Body of pancreas (tissue), 4 donors: ENCODE data around the gene MYLIP. TPM values are rescaled to one million over a fixed set of nuclear protein-coding genes. Genes with fewer than 3 reads are reported as not detected.
A peak's percentile ranks its signal among the peaks of the same experiment; 100 is the strongest.

ENCODE experiments used
- ATAC-seq: fragments of 150-250 bp; one replicate; pipeline ENCODE4 v1.9.1; 2016
- DNase-seq, 4 donors: peaks; one replicate each; pipeline ENCODE4 v3.0.0-alpha.2; 2019
- H3K27ac ChIP-seq, 4 donors: fragments of 200-600 bp; sonication (generic); 1 replicate in 3 of 4; 2 replicates in 1 of 4; pipeline versions ENCODE4 v1.5.1 to v1.6.1; 2016 to 2019; ENCODE audit warnings: mild to moderate bottlenecking in 1 of 4, mixed read lengths in 1 of 4, moderate library complexity in 1 of 4
- H3K27me3 ChIP-seq, 2 donors: fragments of 200-600 bp; sonication (generic); one replicate each; pipeline ENCODE4 v1.6.0; 2016; ENCODE audit warnings: mild to moderate bottlenecking in 1 of 2
- H3K36me3 ChIP-seq, 2 donors: fragments of 200-600 bp; sonication (generic); replicated peaks in 1 of 2; 2 replicates each; pipeline ENCODE4 v1.5.1; 2016; ENCODE audit warnings: low read depth in 2 of 2; ENCODE audit not compliant: insufficient read depth in 1 of 2
- H3K4me1 ChIP-seq: fragments of 200-600 bp; sonication (generic); one replicate; pipeline ENCODE4 v1.6.0; 2016
- H3K4me3 ChIP-seq, 2 donors: fragments of 200-600 bp; sonication (generic); 1 replicate in 1 of 2; 2 replicates in 1 of 2; pipeline ENCODE4 v1.5.1; 2016 to 2019
- H3K9me3 ChIP-seq, 3 donors: fragments of 200-600 bp; sonication (generic); 1 replicate in 2 of 3; 2 replicates in 1 of 3; pipeline ENCODE4 v1.5.1; 2016
- POLR2A ChIP-seq, 3 donors: fragments of 450-650 bp; IDR thresholded peaks; one replicate each; pipeline ENCODE4 v1.6.1; 2016; ENCODE audit warnings: antibody characterized with exemption in 3 of 3, mild to moderate bottlenecking in 2 of 3
- WGBS, 2 donors: methylation state at CpG; one replicate each; pipeline ENCODE4 v1.1.5; 2017; 5-methylcytosine and 5-hydroxymethylcytosine counted together
- intact Hi-C: fragments of 100-400 bp; cut with DNase I; formaldehyde crosslinking; loops from one replicate; pipeline ENCODE4 v1.15.1; 2023
- total RNA-seq, 2 donors: library from RNA; depleted of rRNA; stranded (reverse); fragments of >200 nt; gene quantifications; one replicate each; pipeline ENCODE4 v1.1.0, GENCODE V29; 2016
- TF ChIP-seq, protein P1 (sequence below), 7 experiments: fragments of 450-650 bp in 4 of 7; fragments of 200-600 bp in 3 of 7; sonication (generic) in 3 of 7; IDR thresholded peaks; one replicate each; pipeline ENCODE4 v1.5.1; 2016 to 2019; ENCODE audit warnings: antibody characterized with exemption in 7 of 7

The MYLIP gene
- total RNA-seq, 2 donors from 2014 or later, result 13.2 to 28.7 TPM

DNA sequence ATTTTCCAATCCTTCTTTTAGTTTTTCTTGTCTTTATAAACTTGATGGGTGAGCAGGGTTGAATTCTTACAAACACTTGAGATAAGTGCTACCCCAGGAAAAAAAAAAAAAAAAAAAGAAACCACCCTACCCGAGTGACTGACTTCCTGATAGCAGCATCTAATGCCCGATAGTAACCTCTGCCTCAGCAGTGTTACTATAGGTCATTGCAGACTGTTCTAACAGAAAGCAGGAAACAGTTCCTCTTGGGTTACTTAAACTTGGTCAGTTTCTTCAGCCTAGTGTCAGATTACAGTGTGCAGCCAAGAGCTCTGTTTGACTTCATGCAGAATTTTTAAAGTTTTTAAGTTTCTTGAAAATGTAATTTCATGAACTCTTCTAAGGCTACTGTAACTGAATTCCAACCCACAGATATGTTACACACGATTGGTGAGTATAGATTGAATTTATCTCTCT is 2.1 kb downstream of the MYLIP start:
- peak overlapping the region in 3 of 4 donors; percentile 95 to 99 (median 98) for H3K27ac ChIP-seq
- TF ChIP-seq POLR2A (IDR thresholded peaks at IDR 0.05), result peak in 1 of 3 donors; percentile 35
- TF ChIP-seq, protein P1, sequence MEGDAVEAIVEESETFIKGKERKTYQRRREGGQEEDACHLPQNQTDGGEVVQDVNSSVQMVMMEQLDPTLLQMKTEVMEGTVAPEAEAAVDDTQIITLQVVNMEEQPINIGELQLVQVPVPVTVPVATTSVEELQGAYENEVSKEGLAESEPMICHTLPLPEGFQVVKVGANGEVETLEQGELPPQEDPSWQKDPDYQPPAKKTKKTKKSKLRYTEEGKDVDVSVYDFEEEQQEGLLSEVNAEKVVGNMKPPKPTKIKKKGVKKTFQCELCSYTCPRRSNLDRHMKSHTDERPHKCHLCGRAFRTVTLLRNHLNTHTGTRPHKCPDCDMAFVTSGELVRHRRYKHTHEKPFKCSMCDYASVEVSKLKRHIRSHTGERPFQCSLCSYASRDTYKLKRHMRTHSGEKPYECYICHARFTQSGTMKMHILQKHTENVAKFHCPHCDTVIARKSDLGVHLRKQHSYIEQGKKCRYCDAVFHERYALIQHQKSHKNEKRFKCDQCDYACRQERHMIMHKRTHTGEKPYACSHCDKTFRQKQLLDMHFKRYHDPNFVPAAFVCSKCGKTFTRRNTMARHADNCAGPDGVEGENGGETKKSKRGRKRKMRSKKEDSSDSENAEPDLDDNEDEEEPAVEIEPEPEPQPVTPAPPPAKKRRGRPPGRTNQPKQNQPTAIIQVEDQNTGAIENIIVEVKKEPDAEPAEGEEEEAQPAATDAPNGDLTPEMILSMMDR (IDR thresholded peaks at IDR 0.05), result no peak
- no peaks in the 10 kb centered on the region for H3K36me3 ChIP-seq
- peak; percentile 58 for ATAC-seq
- no peaks in the 10 kb centered on the region for H3K27me3 ChIP-seq
- peak; percentile 28 to 87 (median 58) for DNase-seq
- H3K4me1 ChIP-seq, result peaks cover 47% of the 10 kb centered on the region
- WGBS, 2 donors, result 0% methylated on average over 3 of the region's 3 CpGs
- intact Hi-C loops, result no loop called here
- no peaks in the 10 kb centered on the region for H3K9me3 ChIP-seq
- H3K4me3 ChIP-seq, result peak overlapping the region in 1 of 2 donors; percentile 90

DNA sequence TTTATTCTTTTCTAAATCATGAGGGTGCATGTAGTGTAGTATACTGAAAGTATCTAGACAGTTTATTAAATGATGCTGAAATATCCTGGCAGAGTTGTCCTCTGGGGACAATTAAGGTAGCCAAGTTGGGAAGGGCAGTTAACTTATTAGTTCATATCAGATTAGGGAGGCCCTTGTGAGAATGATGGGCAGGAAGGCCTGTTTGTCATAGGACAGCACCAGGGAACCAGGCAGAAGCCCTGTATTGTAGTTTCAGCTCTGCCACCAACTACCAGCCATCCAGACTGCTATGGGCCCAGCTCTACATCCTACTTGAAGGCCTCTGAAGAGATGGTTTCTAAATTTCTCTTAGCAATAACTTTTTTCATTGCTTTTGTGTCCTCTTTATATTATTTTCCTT is 4.0 kb downstream of the MYLIP start:
- H3K27me3 ChIP-seq, result no peaks in the 10 kb centered on the region
- intact Hi-C loops, result no loop called here
- ATAC-seq, result no peak
- peak overlapping the region in 1 of 4 donors; percentile 42 for H3K27ac ChIP-seq
- TF ChIP-seq POLR2A (IDR thresholded peaks at IDR 0.05), result no peak
- TF ChIP-seq, protein P1 (IDR thresholded peaks at IDR 0.05), result no peak
- peaks cover 61% of the 10 kb centered on the region for H3K4me1 ChIP-seq
- no peak for DNase-seq
- no peaks in the 10 kb centered on the region for H3K36me3 ChIP-seq
- no peaks in the 10 kb centered on the region for H3K9me3 ChIP-seq
- no peak overlapping the region for H3K4me3 ChIP-seq

DNA sequence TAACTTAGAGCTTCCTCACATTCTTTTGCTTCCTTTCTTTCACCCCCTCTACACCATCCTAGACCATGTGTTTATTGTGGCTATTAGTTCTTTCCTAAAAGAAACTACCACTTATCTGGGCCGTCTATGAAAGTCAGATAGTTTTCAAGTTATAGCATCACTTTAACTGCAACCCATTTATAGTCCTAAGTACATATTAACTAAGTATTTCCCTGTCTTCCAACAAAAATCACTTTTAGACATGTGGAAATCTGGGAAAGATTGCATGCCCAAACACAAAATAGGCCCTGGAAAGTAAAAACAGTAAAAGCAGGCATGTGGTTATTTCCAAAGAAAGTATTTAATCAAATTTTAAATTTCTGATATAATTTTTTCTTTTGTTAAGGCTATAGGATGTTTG is 5.5 kb downstream of the MYLIP start:
- intact Hi-C loops, result no loop called here

DNA sequence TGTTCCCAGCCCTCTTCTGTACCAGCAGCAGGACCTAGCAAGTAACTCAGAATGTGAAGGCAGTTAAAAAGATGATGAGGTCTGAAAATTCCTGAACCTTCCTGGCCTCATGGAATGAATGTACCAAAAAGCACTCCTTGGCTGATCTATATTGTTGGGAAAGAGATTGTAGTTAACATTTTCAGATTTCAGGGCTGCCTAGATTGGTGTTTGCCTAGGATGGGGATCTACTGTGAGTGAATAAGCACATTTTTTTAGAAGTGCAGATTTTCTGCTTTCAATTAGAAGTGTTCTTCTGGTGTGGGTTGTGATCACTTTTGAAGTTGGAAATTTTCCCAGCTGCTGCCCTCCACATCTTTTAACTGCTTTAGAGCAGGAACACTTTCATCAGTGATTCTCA is 6.2 kb downstream of the MYLIP start:
- no peak for DNase-seq
- Histone ChIP-seq H3K9me3 (no peaks in the 10 kb centered on the region), H3K4me1 (peaks cover 68% of the 10 kb centered on the region), H3K27ac (peak overlapping the region in 3 of 4 donors; percentile 2 to 63 (median 30)), H3K4me3 (no peak overlapping the region), H3K36me3 (no peaks in the 10 kb centered on the region), H3K27me3 (no peaks in the 10 kb centered on the region)
- no peak for ATAC-seq
- intact Hi-C loops, result no loop called here
- TF ChIP-seq POLR2A (IDR thresholded peaks at IDR 0.05), result no peak
- TF ChIP-seq, protein P1 (IDR thresholded peaks at IDR 0.05), result no peak

More for the DNA sequence above, 5.5 kb downstream of the MYLIP start:
- 10% methylated on average over 1 of the region's 1 CpG for WGBS, 2 donors
- Histone ChIP-seq H3K27ac (peak overlapping the region in 1 of 4 donors; percentile 63), H3K36me3 (no peaks in the 10 kb centered on the region), H3K9me3 (no peaks in the 10 kb centered on the region), H3K4me3 (no peak overlapping the region), H3K27me3 (no peaks in the 10 kb centered on the region), H3K4me1 (peaks cover 68% of the 10 kb centered on the region)
- DNase-seq (no peak), ATAC-seq (no peak)
- TF ChIP-seq, protein P1 (IDR thresholded peaks at IDR 0.05), result no peak
- TF ChIP-seq POLR2A (IDR thresholded peaks at IDR 0.05), result no peak

DNA sequence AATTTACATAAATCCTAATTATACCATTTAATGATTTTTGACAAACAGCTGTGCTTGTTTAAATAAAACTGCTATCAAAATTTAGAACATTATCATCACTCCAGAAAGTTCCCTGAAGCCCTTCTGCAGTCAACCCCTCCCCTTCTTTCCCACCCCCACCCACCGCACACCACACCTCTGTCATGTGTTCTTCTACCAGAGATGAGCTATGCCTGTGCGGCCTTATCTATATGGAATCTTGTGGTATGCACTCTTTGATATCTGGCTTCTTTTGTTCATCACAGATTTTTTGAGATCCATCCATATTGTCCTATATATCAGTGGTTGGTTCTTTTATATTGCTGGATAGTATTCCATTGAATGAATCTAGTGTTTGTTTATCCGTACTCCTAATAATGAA is 7.2 kb downstream of the MYLIP start:
- no peak for TF ChIP-seq POLR2A (IDR thresholded peaks at IDR 0.05)
- TF ChIP-seq, protein P1 (IDR thresholded peaks at IDR 0.05), result no peak
- 68 to 73% methylated on average over 3 of the region's 3 CpGs for WGBS, 2 donors
- H3K4me1 ChIP-seq, result peaks cover 62% of the 10 kb centered on the region

More for the DNA sequence above, 7.2 kb downstream of the MYLIP start:
- intact Hi-C loops, result no loop called here
- Histone ChIP-seq H3K27me3 (no peaks in the 10 kb centered on the region), H3K9me3 (no peaks in the 10 kb centered on the region), H3K36me3 (no peaks in the 10 kb centered on the region), H3K27ac (peak overlapping the region in 2 of 4 donors; percentile 25 to 63), H3K4me3 (no peak overlapping the region)
- ATAC-seq (no peak), DNase-seq (no peak)
